Measurements from ENCODE around the gene SFXN5. TPM values are rescaled to one million over a fixed set of nuclear protein-coding genes. Genes with fewer than 3 reads are reported as not detected.

Gene SFXN5
- total RNA-seq, 2 experiments from 2014 or later = 12.4 to 20.0 TPM

DNA sequence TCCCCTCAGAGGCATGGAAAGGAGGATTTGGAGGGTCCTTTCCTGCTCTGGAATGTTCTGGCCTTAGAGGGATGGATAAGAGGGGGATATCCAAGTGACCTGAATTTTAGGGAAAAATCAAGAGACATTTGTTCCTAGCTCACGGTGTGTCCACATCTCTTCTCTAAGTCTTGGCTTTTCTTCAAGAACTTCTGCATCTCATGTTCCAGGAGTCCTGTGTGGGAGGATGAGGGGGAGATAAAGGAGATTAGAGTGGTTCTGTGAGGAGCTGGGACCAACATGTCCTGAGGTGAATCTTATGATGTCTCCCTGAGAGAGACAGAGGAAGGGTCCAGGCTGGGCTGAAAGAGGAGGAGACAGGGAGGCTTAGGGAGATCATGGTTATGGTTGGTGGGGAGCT, 142.5 kb downstream of the SFXN5 start:
- Mint-ChIP-seq H3K27me3 (peaks cover 20% of the 10 kb centered on the region), H3K36me3 (no peaks in the 10 kb centered on the region), H3K4me1 (peaks cover 13% of the 10 kb centered on the region), H3K4me3 (no peak overlapping the region), H3K9me3 (ENCODE audit: low read depth) (no peaks in the 10 kb centered on the region), H3K27ac (no peak overlapping the region)
- no peak for DNase-seq
- CTCF ChIA-PET = interaction anchor here (0.8 to 5.5 kb wide), 3 partner anchors 12 to 45 kb away, joined by 3 to 26 read pairs (median 6); partner anchors contain the start of gene EMX1
- ATAC-seq = no peak

DNA sequence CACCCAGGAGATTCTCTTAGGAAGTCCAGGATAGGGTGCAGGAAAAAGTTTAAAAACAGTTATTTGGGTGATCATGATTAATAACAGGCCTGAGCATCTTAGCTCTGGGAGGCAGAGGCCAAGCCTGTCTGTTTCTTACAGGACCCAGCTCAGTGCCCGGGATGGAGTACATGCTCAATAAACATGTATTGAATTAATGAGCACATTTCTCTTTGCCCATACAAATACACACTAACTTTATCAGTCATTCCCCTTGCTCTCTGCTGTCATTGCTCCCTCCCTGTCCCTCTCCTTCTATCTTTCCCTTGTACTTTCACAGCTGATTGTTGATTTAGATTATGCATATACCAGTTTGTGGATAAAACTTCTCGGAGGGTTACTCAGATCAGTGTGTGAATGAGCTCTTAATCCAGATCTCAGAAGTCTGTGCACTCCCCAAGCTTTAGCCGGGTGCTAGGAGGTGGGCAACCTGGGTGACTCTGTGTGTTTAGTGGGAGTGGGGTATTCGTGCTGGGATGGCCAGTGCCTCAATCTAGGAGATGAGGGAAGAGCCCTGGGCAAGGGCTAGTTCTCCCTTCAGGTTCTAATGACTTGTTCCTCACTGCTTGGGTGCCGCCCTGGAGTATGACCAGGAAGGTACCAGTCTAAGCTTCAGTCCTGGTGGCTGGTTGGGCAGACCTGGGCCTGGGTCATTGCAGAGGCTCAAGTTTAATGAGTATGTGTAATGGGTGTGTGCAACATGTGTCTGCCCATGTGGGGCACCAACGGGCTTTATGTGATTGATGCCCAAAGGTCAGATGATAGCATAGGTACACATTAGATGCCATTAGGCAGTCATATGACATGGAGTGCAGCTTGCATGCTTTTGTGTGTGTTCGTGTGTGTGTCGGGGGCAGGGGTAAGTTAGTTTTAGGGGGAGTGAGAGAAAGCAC, 143.6 kb downstream of the SFXN5 start:
- H3K4me1 Mint-ChIP-seq = peaks cover 18% of the 10 kb centered on the region
- peaks cover 31% of the 10 kb centered on the region for H3K27me3 Mint-ChIP-seq
- no peaks in the 10 kb centered on the region for H3K36me3 Mint-ChIP-seq
- DNase-seq (no peak), ATAC-seq (no peak)
- no peaks in the 10 kb centered on the region for H3K9me3 Mint-ChIP-seq (ENCODE audit: low read depth)
- H3K4me3 Mint-ChIP-seq = no peak overlapping the region
- no peak overlapping the region for H3K27ac Mint-ChIP-seq
- CTCF ChIA-PET = interaction anchor here (0.8 to 5.5 kb wide), 6 partner anchors 10 to 778 kb away, joined by 3 to 26 read pairs (median 5); partner anchors contain the start of gene EMX1

DNA sequence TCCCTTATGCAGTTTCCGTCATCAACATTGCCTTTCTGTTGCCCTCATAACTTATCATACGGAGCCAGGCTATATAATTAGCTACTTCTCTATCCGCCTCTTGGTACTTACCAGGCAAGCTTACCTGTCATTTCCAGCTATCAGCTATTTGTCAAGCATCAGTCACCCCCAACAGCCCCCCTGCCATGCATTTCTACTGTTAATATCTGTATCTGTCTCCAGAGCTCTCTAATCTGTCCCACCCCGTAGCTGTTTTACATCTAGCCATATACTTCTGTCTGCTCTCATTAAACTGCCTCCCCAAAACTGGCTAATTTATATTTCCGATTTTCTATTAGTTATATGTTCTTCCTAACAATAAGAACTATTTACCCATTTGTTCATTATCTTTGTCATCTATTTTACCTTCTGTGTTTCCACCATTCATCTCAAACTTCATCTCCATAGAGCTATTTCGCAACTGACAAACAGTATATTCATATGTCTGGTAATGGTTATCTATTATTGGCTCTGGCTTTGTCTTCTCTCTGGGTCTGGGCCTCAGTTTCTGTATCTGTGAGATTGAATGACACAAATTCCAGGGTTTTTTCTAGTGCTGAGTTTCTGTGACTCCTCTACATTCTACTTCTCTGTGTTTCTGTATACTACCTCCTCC, 144.6 kb downstream of the SFXN5 start:
- Mint-ChIP-seq H3K27me3 (peaks cover 41% of the 10 kb centered on the region), H3K36me3 (no peaks in the 10 kb centered on the region), H3K4me3 (no peak overlapping the region), H3K9me3 (ENCODE audit: low read depth) (no peaks in the 10 kb centered on the region), H3K27ac (no peak overlapping the region), H3K4me1 (peaks cover 14% of the 10 kb centered on the region)
- ATAC-seq (no peak), DNase-seq (no peak)
- CTCF ChIA-PET = interaction anchor here (1.2 to 5.5 kb wide), 9 partner anchors 9 to 777 kb away, joined by 3 to 26 read pairs (median 5); partner anchors contain the start of gene EMX1

DNA sequence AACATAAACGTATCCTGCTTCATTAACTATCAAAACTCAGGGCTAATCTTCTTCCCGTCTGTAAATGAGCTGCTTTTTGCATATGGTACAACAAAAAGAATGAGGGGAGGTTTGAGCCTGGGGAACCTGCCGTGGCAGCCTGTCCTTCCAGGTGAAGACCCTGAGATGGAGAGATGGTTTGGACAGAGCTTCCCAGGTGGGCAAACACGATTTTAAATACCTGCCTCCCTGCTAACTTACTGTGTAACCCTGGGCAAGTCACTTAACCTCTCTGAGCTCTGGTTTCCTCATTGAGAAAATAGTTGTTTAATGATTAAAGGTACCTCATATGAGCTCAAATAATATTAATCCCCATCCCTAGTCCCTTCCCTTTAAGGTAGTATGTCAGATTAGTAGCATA, 145.1 kb downstream of the SFXN5 start:
- H3K9me3 Mint-ChIP-seq (ENCODE audit: low read depth) = no peaks in the 10 kb centered on the region
- H3K4me3 Mint-ChIP-seq = no peak overlapping the region
- peaks cover 47% of the 10 kb centered on the region for H3K27me3 Mint-ChIP-seq
- CTCF ChIA-PET = interaction anchor here (1.2 to 5.5 kb wide), 7 partner anchors 8 to 251 kb away, joined by 3 to 26 read pairs (median 5); partner anchors contain the start of gene EMX1
- H3K36me3 Mint-ChIP-seq = no peaks in the 10 kb centered on the region
- DNase-seq (no peak), ATAC-seq (no peak)
- H3K4me1 Mint-ChIP-seq = peaks cover 10% of the 10 kb centered on the region
- H3K27ac Mint-ChIP-seq = no peak overlapping the region

DNA sequence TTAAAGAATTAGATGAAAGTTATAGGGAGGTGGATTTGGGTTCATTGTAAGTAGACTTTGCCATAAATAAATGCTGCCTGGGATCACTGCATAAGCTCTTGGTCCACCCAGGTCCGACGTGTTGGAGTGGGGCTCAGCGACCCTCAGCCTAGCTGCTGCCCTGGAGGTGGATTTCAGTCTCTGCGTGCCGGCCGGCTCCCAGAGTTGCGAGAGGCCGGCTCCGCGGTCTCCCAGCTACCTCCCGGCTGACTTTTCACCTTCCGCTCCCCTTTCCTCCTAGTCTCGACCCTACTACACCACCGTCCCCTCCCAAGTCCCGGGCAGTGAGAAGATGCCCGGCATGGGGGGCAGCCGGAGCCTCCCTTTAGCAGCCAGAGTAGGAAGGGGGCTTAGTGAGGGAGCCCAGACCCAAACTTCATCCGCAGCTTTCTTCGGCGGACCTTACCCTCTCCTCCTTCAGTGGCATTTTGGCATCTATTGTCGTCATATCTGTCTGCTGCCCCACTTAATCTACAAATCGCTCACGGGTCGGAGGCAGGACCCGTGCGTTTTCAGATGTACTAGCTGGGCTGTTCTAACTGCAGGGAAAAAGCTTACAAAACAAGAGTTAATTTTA, 146.1 kb downstream of the SFXN5 start:
- Mint-ChIP-seq H3K27ac (no peak overlapping the region), H3K4me3 (no peak overlapping the region), H3K36me3 (no peaks in the 10 kb centered on the region), H3K9me3 (ENCODE audit: low read depth) (no peaks in the 10 kb centered on the region), H3K4me1 (peaks cover 11% of the 10 kb centered on the region), H3K27me3 (peaks cover 54% of the 10 kb centered on the region)
- DNase-seq (no peak), ATAC-seq (no peak)
- CTCF ChIA-PET = interaction anchor here (0.6 to 5.5 kb wide), 10 partner anchors 7 to 252 kb away, joined by 3 to 26 read pairs (median 4); partner anchors contain the start of gene EMX1

DNA sequence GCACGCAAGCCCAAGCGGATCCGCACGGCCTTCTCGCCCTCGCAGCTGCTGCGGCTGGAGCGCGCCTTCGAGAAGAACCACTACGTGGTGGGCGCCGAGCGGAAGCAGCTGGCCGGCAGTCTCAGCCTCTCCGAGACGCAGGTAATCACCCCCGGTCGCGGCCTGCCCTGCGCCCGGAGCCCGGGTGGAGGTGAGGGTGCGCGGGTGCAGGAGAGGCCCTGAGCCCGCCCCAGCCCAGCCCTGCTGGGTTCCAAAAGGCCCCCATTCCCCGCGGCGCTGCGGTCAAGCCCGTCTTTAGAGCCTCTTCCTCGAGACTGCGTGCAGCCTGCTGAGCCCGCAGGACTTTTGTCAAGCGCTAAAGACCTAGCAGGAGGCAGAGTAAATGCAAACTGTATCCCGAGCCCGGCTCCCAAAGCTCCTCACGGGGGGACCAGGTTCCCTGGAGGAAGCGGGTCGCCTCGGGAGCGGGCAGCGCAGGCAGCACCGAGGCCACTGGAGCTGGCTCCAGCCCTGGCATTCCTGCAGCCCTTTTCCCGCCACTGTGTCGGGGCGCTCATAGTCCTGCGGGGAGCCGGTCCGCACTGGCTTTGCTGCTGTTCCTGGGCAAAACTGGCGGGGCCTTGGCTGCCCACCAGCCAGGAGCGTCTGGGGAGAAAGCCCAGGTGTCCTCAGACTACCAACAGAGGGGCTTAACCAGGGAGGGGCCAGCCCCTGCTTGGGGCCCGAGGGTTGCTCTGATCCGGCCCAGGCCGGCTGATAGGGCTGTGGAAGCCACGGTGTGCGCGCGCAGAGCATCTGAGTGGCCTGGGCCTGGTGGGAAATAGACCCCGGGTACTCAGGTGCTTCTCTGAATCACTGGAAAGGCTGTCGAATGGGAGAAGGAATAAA, 146.9 kb downstream of the SFXN5 start:
- Mint-ChIP-seq H3K9me3 (ENCODE audit: low read depth) (no peaks in the 10 kb centered on the region), H3K4me1 (peaks cover 14% of the 10 kb centered on the region), H3K4me3 (no peak overlapping the region), H3K27ac (no peak overlapping the region), H3K36me3 (no peaks in the 10 kb centered on the region), H3K27me3 (peaks cover 62% of the 10 kb centered on the region)
- peak; percentile 42 for ATAC-seq
- CTCF ChIA-PET = interaction anchor here (0.6 to 5.5 kb wide), 4 partner anchors 32 to 69 kb away, joined by 3 to 26 read pairs (median 8); no protein-coding TSS in a partner anchor
- DNase-seq = peak; percentile 57

DNA sequence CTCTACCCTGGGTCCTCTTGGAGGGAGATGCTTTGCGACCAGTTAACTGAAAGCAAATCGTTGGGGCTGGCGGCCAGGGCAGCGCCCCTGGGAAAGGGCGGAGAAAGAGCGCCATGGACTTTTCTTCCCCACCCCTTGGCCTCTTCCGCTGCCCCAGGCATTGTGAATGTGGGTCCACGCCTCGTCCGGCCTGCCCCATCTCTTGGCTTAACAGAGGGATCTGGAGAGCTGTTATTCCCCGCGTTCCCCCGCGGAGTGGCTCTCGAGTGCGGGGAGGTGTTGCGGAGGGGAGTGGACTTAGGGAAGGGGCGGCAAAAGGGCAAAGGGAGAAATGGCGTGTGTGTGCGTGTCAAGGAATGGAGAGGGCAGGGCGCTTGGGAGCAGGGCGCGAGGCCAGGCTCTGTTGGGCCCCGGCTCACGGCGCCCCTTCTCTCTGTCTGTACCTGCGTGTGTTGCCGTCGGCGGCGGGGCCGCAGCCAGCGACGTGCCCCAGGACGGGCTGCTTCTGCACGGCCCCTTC, 147.6 kb downstream of the SFXN5 start:
- CTCF ChIA-PET = interaction anchor here (1.7 to 5.5 kb wide), 2 partner anchors 31 to 37 kb away, joined by 6 to 26 read pairs; partner anchors contain the start of gene SPR
- Mint-ChIP-seq H3K4me1 (peaks cover 18% of the 10 kb centered on the region), H3K27me3 (peaks cover 69% of the 10 kb centered on the region), H3K9me3 (ENCODE audit: low read depth) (no peaks in the 10 kb centered on the region), H3K4me3 (no peak overlapping the region), H3K36me3 (no peaks in the 10 kb centered on the region), H3K27ac (no peak overlapping the region)
- ATAC-seq (peak; percentile 27), DNase-seq (no peak)

DNA sequence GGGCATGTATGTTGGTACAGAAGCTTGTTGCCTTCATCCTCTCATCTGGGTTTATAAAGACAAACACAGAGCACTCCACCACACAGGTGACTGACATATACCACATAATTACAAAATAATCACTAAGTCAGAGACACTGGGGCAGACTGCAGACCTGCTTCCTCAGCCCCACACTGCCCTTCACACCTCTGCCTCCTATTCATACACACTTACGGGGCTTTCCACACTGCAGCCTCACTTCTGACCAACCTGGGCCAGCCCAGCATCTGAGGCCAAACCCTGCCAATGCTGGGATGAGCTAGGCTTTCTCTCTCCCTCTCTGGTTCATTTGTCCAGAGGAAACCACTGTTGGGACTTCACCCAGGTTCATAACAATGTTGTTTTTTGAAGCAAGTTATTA, 149.7 kb downstream of the SFXN5 start:
- CTCF ChIA-PET = interaction anchor here (1.3 kb wide), 1 partner anchor 52 kb away, joined by 4 read pairs; no protein-coding TSS in a partner anchor
- no peak for ATAC-seq
- no peak overlapping the region for H3K27ac Mint-ChIP-seq
- H3K27me3 Mint-ChIP-seq = peaks cover 78% of the 10 kb centered on the region
- no peaks in the 10 kb centered on the region for H3K36me3 Mint-ChIP-seq
- DNase-seq = peak; percentile 15
- no peak overlapping the region for H3K4me3 Mint-ChIP-seq
- peaks cover 24% of the 10 kb centered on the region for H3K4me1 Mint-ChIP-seq
- no peaks in the 10 kb centered on the region for H3K9me3 Mint-ChIP-seq (ENCODE audit: low read depth)

DNA sequence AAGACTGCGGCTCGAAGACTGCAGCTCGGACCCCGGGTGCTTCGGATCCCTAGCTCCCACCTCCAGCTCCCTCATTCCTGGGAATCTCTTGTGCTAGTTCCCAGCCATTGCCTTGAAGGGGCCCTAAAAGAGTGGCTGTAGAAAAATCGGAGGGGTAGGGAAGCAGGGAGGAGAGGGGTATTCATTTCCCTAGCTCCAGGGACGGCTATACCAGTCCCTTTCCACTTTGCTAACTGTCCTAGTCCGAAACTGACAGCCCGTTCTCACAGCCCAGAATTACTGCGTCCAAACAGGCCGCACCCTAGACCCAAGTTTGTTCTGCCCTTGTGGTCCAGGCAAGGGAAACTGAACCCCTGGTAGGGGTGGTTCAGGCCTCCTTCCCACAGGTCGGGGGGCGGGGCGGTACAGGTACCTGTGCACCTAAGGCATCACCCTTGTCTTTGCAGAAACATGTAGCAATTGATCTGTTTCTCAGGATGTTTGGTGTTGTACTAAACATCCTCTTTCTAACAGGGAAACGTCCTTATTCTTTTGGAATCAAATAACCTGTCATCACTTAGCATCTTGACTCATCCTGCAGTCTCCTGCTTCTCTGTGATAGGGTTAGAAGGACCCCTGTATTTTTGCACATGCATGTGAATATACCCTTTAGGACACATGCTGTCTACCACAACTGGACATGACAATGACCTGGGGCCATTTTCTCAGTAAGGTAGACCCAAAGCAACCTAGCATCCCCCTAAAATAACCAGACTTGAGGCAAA, 150.2 kb downstream of the SFXN5 start:
- H3K4me3 Mint-ChIP-seq = no peak overlapping the region
- H3K27ac Mint-ChIP-seq = no peak overlapping the region
- CTCF ChIA-PET = interaction anchor here (0.7 to 1.3 kb wide), 2 partner anchors 53 kb away, joined by 3 to 4 read pairs; no protein-coding TSS in a partner anchor
- H3K9me3 Mint-ChIP-seq (ENCODE audit: low read depth) = no peaks in the 10 kb centered on the region
- no peaks in the 10 kb centered on the region for H3K36me3 Mint-ChIP-seq
- peaks cover 29% of the 10 kb centered on the region for H3K4me1 Mint-ChIP-seq
- peak; percentile 31 for DNase-seq
- peaks cover 84% of the 10 kb centered on the region for H3K27me3 Mint-ChIP-seq
- ATAC-seq = no peak

DNA sequence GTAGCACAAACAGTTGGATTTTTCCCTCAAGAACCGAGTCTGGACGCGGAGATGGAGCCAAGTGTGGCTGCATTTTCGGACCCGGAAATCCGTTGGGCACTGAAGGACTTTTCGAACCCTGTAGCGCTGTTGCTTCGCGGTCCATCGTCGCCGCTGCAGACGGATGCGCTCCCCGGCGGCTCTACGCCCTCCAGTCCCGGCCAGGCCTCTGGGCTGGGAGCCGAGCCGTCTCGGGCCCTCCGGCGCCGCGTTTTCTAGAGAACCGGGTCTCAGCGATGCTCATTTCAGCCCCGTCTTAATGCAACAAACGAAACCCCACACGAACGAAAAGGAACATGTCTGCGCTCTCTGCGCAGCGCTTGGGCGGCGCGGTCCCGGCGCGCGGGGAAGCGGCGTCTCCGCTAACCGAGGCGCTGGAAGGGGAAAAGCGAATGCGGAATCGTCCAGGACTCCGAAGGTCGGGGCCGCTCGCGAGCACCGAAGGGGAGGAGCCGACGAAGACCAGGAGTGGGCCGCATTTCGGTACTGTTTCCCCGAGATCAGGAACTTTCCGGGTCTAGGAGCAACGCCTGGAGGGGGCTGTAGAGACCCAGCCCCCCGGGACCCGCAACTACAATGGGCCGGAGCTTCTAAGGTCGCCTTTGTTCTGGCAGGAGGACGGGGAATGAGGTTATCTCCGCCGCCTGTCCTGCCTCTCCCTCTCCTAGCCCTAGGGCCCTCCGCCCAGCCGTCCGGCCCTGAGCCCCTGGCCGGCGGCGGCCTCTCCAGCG, 151.0 kb downstream of the SFXN5 start:
- no peaks in the 10 kb centered on the region for H3K9me3 Mint-ChIP-seq (ENCODE audit: low read depth)
- ATAC-seq (peak; percentile 14), DNase-seq (peak; percentile 42)
- H3K27ac Mint-ChIP-seq = no peak overlapping the region
- peak overlapping the region; percentile 24 for H3K4me3 Mint-ChIP-seq
- H3K27me3 Mint-ChIP-seq = peaks cover 85% of the 10 kb centered on the region
- H3K36me3 Mint-ChIP-seq = no peaks in the 10 kb centered on the region
- CTCF ChIA-PET = interaction anchor here (0.7 kb wide), 1 partner anchor 53 kb away, joined by 3 read pairs; no protein-coding TSS in a partner anchor
- peaks cover 29% of the 10 kb centered on the region for H3K4me1 Mint-ChIP-seq

Measured in activated CD8-positive, alpha-beta memory T cell treated with anti-CD3 and anti-CD28 coated beads, Interleukin-2, amount 10 ng/mL, durations not matched to agents 7 days and 5 days (primary cell).